NT2/D1 (cell line): ENCODE results near the gene EFCAB14.

Source experiments
- DNase-seq: peaks from one replicate; pipeline ENCODE4 v3.0.0-alpha.2; 2011; ENCODE audit warnings: low read depth, low spot score
- H3K27me3 ChIP-seq: 2 replicates; pipeline ENCODE4 v1.6.0; 2011; ENCODE audit warnings: mild to moderate bottlenecking; ENCODE audit not compliant: insufficient read length, insufficient read depth
- H3K36me3 ChIP-seq: 2 replicates; pipeline ENCODE4 v1.6.1; 2011; ENCODE audit warnings: mild to moderate bottlenecking, low read length, mixed read lengths; ENCODE audit not compliant: insufficient read depth, insufficient read length
- H3K4me1 ChIP-seq: 2 replicates; pipeline ENCODE4 v1.5.1; 2011; ENCODE audit not compliant: insufficient read depth, insufficient read length
- H3K4me3 ChIP-seq: 2 replicates; pipeline ENCODE4 v1.5.1; 2011; ENCODE audit warnings: low read depth; ENCODE audit not compliant: insufficient read length
- H3K9ac ChIP-seq: 2 replicates; pipeline ENCODE4 v1.6.0; 2011; ENCODE audit warnings: low read depth; ENCODE audit not compliant: insufficient read length
- H3K9me3 ChIP-seq: 2 replicates; pipeline ENCODE4 v1.5.1; 2011; ENCODE audit warnings: mild to moderate bottlenecking, low read length; ENCODE audit not compliant: insufficient read depth
- SUZ12 ChIP-seq: IDR thresholded peaks from 2 replicates; pipeline ENCODE4 v1.6.1; 2011; ENCODE audit not compliant: insufficient read length, insufficient read depth; ENCODE audit errors: extremely low read depth
- YY1 ChIP-seq: IDR thresholded peaks from 2 replicates; pipeline ENCODE4 v1.6.1; 2011; ENCODE audit not compliant: insufficient read length, insufficient read depth
- ZNF274 ChIP-seq: IDR thresholded peaks from 2 replicates; pipeline ENCODE4 v1.6.1; 2011; ENCODE audit warnings: mild to moderate bottlenecking, low read depth, low read length

Gene EFCAB14

DNA sequence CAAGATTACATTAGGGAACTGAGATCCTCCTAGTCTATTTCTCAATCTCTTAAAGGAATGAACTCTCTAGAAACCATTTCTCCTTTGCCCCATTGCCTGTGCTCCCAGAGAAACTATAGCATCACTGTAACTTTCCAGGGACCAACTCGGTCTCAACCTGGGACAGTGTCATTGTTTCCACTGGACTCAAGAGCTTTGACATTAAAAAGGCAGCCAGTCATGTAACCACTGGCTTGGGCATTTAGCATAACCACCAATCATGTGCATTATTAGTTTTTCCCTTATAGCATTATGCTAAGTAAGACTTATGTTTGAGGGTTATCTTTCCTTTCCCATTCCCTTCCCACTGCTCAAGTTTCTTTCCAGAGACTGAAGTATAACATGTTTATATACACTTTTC is 29.0 kb downstream of the EFCAB14 start:
- no peak for TF ChIP-seq YY1
- TF ChIP-seq ZNF274: no peak
- no peak for TF ChIP-seq SUZ12
- H3K4me1 ChIP-seq: no peaks in the 10 kb centered on the region

DNA sequence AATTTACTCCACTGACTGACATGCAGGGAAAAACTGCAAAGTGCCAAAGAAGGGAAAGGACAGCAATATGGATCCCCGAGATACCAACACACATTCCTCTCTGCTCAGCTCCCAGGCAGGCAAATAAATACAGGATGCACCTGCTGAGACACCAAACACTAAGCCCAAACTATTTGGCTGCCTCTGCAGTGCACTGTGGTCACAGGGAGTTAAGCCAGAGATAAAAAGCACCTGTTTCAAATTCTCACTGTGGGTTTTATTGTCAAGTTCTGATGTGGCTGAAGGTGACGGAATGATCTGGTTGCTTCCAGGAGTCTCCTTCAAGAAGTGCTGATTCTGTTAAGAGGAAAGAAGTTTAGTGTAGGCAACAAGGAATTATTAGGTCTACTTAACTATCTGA is 29.6 kb downstream of the EFCAB14 start:
- H3K27me3 ChIP-seq: no peaks in the 10 kb centered on the region
- no peaks in the 10 kb centered on the region for H3K9me3 ChIP-seq
- no peak overlapping the region for H3K9ac ChIP-seq
- H3K36me3 ChIP-seq: peaks cover 93% of the 10 kb centered on the region
- no peak overlapping the region for H3K4me3 ChIP-seq
- TF ChIP-seq ZNF274 (no peak), YY1 (no peak), SUZ12 (no peak)
- H3K4me1 ChIP-seq: no peaks in the 10 kb centered on the region
- DNase-seq: no peak

More for the DNA sequence above, 29.0 kb downstream of the EFCAB14 start:
- Histone ChIP-seq H3K27me3 (no peaks in the 10 kb centered on the region), H3K9me3 (no peaks in the 10 kb centered on the region), H3K4me3 (no peak overlapping the region), H3K36me3 (peaks cover 88% of the 10 kb centered on the region), H3K9ac (no peak overlapping the region)
- DNase-seq: no peak

DNA sequence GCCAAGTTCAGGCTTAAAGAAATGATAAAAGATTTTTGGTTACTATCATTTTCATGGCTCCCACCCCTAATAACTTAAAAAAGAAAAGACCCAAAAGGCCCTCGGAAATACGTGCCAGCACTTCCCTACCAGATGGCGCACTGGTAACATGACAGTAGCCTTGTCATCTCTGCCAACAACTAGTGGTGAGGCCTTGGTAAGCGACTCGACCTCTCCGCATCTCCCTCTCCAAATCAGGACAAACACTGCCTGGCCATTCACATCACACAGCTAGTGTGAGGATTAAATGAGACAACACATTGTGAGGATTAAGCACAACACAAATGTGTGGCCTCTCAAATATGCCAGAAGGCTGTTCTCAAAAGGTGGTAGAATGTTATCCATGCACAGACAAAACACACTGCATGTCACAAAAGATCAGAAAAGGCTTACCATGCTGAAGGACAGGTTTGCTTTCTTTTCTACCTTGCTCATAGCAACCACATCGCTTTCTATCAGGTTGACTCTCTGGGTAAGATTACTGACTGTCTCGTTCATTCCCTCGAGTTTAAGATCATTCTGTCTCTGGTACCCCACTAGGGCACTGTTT is 30.9 kb downstream of the EFCAB14 start:
- no peak for TF ChIP-seq YY1
- no peak for TF ChIP-seq SUZ12
- no peak for TF ChIP-seq ZNF274
- DNase-seq: no peak
- Histone ChIP-seq H3K36me3 (peaks cover 100% of the 10 kb centered on the region), H3K4me3 (no peak overlapping the region), H3K9me3 (no peaks in the 10 kb centered on the region), H3K27me3 (no peaks in the 10 kb centered on the region), H3K9ac (no peak overlapping the region), H3K4me1 (no peaks in the 10 kb centered on the region)

DNA sequence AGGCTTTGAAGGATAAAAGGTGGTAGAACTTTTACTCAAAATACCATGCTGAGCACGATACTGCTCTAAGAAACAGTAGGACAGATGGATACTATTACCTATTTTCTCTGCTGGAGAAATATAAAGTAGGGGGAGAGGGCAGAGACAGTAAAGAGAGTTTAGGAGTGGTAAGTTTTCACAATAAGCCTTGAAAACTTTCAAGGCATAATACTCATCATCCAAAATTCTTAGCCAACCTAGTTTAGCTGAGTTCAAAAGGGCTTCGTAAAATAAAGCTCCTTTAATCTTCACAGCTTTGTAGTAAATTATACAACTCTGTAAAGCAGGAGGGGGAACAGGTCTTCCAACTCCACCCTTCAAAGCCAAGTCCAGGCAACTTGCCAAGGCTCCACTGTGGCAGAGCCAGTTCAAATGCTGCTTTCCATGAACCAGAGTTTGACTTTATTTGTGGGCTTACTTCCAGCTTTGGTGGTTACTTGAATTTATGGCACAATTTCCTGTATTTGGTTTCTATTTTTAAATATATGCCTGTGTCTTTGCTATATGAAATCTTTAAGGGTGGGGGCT is 31.7 kb downstream of the EFCAB14 start:
- Histone ChIP-seq H3K36me3 (peaks cover 100% of the 10 kb centered on the region), H3K27me3 (no peaks in the 10 kb centered on the region), H3K9me3 (no peaks in the 10 kb centered on the region), H3K4me1 (no peaks in the 10 kb centered on the region), H3K9ac (no peak overlapping the region), H3K4me3 (no peak overlapping the region)
- DNase-seq: no peak
- no peak for TF ChIP-seq YY1
- TF ChIP-seq ZNF274: no peak

DNA sequence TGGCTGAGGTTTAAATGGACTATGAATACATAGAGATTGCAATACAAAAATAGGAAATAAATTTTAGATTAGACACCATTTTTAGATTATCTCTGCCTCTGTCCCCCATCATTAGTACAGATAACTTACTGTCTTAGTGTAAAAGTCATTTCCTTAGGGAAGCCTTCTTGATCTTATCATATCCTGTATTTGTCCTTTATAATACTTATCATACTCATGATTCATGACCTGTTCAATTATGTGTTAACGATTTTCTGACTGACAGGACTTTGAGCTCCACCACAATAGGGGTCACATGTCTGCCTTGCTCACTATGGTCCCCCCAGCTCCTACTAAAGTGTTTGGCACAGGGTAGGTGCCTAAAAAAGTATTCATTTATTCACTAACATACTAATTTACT is 32.7 kb downstream of the EFCAB14 start:
- no peak for DNase-seq
- Histone ChIP-seq H3K4me3 (no peak overlapping the region), H3K9ac (no peak overlapping the region), H3K4me1 (no peaks in the 10 kb centered on the region), H3K36me3 (peaks cover 99% of the 10 kb centered on the region), H3K9me3 (no peaks in the 10 kb centered on the region), H3K27me3 (no peaks in the 10 kb centered on the region)
- TF ChIP-seq YY1 (no peak), ZNF274 (no peak), SUZ12 (no peak)

DNA sequence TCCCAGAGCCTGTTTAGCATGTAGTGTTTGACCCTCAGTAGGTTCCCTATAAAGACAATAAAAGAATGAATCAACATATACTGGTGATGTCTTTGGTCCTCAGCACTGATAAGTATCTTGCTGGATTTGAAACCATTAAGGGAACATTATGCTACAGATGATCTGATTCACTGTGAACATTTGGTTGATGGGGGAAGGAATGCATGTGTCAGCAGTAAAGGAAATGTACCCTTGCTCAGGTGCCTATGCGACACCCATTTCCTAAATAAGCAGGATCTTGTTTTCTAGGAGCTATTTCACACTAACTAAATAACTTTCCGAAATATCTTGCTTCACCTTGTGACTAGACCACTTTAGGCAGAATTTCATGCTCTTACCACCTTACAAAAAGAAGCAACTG is 34.2 kb downstream of the EFCAB14 start:
- H3K4me3 ChIP-seq: no peak overlapping the region
- peaks cover 99% of the 10 kb centered on the region for H3K36me3 ChIP-seq
- TF ChIP-seq YY1 (no peak), ZNF274 (no peak)
- no peaks in the 10 kb centered on the region for H3K4me1 ChIP-seq
- no peak for DNase-seq
- H3K9ac ChIP-seq: no peak overlapping the region
- no peaks in the 10 kb centered on the region for H3K27me3 ChIP-seq
- H3K9me3 ChIP-seq: no peaks in the 10 kb centered on the region

DNA sequence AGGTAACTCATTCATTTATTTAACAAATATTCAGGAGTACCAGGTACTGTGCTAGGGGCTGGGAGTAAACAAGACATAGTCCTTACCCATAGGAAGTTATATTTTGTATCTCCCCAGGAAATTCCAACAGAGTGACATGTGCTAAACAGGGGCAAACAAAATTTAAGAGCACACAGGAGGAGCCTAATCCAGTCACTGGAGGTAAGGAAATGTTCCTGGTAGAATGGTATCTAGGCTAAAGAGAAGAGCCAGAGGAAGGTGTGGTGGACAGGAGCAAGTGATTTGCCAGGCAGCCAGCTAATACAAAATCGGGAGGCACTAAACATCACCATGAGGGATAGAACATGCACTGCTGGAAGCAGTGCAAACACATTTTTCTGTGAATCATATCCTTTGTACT is 36.9 kb downstream of the EFCAB14 start:
- H3K36me3 ChIP-seq: peaks cover 90% of the 10 kb centered on the region
- TF ChIP-seq ZNF274: no peak
- DNase-seq: no peak

More for the DNA sequence above, 36.9 kb downstream of the EFCAB14 start:
- Histone ChIP-seq H3K4me1 (peaks cover 1% of the 10 kb centered on the region), H3K4me3 (no peak overlapping the region), H3K9me3 (no peaks in the 10 kb centered on the region), H3K27me3 (no peaks in the 10 kb centered on the region), H3K9ac (no peak overlapping the region)
